ENCODE results near the gene HERC5.
"Not testable (repeated sequence)": the region's sequence is repeated elsewhere in the genome, so short reads cannot be mapped to it uniquely, and the experiment has no call there.

HERC5 gene

DNA sequence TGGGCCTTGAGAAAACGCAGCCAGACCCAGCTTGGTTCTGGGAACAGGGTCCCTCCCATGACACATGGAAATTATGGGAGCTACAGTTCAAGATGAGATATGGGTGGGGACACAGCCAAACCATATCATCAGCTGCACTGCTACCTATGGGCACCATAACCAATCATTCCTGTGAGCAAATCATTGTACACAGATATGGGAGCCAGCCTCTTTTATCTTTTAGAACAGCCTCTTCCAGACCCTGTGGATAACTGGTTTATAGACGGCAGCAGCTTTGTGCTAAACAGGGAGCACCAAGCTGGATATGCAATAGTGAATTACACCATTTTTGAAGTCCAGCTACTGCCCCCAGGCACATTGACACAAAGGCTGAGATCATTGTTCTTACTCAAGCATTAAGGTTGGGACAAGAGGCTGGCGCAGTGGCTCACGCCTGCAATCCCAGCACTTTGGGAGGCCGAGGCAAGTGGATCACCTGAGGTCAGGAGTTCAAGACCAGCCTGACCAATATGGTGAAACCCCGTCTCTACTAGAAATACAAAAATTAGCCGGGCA lies 8.6 kb upstream of the HERC5 start:
- DNase-seq (ENCODE audit: low read depth in 3 of 3): not testable (repeated sequence)

DNA sequence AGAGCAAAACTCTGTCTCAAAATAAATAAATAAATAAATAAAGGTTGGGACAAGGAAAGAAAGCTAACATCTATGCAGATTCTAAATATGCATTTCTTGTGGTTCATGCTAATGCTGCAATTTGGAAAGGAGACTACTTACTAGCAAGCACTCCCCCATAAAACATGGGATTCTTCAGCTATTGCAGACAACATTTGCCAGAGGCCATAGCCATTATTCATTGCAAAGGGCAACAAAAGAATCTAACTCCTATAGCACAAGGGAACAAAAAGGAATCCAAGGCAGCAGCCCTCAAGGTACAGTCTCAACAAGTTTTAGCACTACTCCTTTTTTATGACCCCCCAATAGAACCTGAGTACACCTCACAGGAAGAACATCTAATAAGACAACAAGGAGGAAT lies 8.0 kb upstream of the HERC5 start:
- DNase-seq (ENCODE audit: low read depth in 3 of 3): no peak

DNA sequence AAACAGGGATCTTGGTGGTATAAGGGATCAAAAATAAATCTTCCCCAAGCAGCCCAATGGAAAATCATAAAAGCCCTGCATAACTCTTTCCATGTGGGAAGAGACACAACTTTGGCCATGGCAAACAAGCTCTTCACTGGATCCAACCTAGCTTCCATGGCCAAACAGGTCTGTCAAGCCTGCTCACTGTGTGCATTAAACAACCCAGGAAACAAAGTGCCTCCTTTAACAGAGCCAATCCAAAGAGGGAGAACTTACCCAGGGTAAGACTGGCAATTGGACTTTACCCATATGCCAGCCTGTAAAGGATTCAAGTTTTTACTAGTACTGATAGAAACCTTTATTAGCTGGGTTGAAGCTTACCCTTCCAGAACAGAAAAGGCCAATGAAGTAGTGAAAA lies 7.6 kb upstream of the HERC5 start:
- DNase-seq (ENCODE audit: low read depth in 3 of 3): no peak

DNA sequence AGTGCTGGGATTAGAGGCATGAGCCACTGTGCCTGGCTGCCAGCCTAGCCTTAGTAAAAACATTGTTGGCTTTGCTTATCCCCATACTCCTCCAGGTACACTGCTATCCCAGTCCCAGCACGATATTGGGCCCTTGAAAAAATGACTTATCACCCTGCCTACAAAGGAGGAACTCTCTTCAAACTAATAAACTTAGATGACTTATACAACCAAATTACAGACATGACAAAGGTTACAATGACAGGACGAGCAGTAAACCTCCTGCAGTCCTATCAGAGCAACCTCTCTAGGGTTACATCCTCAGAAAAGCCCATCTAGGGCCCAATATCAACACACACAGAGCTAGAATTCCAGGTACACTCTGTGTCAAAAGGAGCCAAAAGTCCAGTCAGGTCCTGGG lies 5.7 kb upstream of the HERC5 start:
- no peak for DNase-seq (ENCODE audit: low read depth in 3 of 3)

DNA sequence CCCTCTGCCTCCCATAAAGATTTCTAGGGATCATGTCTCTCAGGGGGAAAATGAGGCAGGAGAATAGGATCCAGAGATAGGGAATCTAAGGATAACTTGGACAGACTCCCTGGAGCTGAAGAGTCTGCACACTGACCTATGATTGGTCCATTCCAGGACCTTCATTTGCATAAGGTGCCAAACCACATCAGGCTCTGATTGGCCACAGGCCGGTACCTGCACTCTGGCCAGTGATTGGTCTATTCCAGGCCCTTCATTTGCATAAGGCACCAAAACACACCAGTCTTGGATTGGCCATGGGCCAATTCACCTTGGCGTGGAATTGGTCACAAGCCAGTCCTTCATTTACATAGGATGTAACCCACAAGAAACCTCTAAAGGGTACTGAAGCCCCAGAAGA lies 4.0 kb upstream of the HERC5 start:
- no peak for DNase-seq (ENCODE audit: low read depth in 3 of 3)

DNA sequence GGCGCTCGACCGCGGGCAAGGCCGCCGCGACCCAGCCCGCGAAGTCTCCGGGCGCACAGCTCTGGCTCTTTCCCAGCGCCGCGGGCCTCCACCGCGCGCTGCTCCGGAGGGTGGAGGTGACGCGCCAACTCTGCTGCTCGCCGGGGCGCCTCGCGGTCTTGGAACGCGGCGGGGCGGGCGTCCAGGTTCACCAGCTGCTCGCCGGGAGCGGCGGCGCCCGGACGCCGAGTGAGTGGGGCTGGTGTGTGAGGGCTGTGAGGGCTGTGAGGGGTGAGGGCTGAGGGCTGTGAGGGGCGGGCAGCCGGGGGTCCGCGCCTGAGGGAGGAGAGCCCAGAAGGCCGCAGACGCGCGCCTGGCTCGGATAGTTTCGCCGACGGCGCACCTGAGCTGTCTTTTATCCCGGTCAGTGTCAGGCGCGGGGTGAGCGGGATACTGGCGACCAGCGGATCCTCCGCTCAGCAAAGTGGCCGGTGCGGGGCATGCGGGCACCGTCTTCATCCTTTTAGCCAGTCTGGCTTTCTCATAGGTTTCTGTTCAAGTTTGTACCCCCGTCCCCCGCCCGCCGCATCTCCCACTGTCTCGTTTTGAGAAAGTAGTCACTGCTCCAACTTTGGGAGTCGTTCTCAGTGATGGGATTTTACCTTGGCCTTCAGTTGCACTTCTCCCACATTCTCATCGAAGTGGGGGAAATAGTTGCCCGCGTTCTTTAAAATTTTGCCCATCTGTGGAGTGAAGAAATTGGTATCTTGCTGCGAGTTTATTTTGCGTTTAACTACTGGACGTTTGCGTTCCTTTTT lies 586 bp downstream of the HERC5 start:
- peak in 1 of 3 experiments; percentile 12 for DNase-seq (ENCODE audit: low read depth in 3 of 3)

DNA sequence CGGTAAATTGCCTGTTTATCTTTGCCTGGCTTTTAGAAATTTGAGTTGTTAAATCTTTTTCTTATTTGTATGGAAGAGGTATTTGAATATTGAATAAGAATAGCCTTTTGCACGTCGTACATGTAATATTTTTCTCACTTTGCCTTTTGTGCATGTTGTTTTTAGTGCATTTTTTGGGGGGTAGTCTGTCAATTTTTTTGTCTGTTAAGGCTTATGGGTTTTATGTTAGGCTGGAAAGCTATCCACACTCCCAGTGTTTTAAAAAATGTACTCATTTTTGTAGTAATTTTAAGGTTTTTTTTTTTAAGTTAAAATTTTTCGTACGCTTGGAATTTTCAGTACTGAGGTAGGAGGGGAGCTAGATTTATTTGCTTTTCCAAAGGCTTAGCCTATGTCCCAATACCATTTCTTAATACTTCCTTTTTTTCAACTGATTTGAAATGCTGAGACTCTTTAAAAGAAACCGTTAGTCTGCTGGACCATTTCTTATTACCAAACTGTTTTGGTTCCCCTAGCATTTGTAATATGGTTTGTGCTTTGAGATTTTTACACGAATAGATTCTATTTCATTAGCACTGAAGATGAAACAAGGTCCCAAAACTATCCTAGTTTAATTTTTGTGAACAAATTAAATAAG lies 1.3 kb downstream of the HERC5 start:
- no peak for DNase-seq (ENCODE audit: low read depth in 3 of 3)

DNA sequence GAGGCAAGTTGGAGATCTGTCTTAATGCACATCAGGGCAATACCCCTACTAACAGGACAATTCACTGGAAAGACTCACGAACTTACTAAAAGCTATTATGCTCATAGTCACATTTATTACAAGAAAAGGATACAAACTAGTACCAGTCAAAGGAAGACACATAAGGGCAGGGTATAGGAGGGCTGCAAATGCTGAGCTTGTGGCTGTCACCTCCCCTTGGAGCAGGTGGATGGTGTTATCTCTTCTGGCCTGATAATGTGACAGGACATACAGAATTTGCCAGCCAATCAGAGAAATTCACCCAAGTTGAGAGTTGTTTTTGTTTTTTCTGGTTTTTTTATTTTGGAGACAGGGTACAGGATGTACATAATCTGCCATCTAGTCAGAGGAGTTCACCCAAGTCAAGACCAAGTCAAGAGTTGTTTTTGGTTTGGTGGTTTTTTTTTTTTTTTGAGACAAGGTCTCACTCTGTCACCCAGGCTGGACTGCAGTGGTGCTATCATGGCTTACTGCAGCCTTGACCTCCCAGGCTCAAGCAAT lies 8.8 kb downstream of the HERC5 start:
- no peak for DNase-seq (ENCODE audit: low read depth in 3 of 3)

DNA sequence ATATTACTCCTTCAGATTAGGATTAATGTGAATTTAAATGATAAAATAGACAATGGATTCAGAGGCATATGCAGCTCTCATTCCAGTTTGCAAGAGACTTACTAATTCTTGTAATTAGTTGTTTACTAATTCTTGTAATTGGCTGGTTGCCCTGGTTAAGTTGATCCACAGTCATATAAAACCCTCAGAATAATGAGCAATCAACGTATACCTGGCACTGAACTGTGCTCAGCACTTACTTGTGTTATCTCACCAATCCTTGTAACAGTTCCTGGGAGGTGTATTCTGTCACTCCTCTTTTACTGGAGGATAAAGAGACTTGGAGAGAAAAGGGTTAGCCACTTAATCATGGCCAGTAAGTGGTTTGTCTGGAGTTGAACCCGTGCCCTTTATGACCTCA lies 10.5 kb downstream of the HERC5 start:
- no peak for DNase-seq (ENCODE audit: low read depth in 3 of 3)

DNA sequence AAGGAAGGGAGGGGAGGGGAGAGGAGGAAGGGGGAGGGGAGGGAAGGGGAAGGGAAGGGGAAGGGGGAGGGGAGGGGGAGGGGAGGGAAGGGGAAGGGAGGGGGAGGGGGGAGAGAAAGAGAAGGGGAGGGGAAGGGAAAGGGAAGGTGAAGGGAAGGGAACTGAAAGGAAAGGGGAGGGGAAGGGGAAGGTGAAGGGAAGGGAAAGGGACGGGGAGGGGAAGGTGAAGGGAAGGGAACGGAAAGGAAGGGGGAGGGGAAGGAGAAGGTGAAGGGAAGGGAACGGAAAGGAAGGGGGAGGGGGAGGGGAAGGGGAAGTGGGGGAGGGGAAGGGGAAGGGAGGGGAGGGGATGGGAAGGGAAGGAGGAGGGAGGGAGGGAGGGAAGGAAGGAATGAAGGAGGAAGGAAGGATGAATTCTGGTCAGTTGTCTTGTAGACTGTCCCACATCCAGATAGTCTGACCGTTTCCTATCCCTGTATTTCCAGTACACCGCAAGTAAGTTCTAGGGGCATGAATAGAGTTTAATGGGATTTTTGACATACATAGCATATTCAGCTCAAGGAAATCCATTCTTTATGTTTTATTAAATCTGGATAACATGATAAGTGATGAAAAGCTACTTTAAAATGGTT lies 20.4 kb downstream of the HERC5 start:
- no peak for DNase-seq (ENCODE audit: low read depth in 3 of 3)

DNA sequence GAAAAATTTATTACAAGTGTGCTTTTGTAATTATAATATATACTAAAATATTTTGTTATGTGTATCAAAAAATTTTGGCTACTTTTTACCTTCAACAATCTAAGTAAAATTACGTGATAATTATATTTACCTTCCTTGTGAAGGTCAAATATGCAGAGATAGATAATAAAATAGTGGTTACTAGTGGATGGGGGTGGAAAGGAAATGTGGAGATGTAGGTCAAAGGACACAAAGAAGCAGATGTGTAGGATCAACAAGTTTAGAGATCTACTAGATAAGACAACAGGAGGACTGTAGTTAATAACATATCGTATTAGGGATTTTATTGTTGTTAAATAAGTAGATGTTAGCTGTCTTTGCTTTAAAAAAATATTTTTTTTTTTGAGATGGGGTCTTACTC lies 21.3 kb downstream of the HERC5 start:
- no peak for DNase-seq (ENCODE audit: low read depth in 3 of 3)

DNA sequence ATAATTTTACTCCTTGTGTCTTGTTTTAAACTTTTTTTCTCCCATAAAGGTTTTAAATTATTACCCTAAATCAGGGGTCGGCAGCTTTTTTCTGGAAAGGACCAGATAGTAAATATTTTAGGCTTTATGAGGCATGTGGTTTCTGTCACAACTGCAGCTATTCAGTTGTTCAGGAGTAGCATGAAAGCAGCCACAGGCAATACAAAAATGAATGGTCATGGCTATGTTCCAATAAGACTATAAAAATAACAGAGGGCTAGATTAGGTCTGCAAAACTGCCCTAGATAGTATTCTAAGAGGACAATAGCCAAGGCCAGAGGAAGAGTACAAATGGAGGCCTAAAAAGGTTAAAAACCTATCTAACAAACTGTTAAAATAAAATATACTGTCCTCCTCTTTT lies 24.6 kb downstream of the HERC5 start:
- no peak for DNase-seq (ENCODE audit: low read depth in 3 of 3)

DNA sequence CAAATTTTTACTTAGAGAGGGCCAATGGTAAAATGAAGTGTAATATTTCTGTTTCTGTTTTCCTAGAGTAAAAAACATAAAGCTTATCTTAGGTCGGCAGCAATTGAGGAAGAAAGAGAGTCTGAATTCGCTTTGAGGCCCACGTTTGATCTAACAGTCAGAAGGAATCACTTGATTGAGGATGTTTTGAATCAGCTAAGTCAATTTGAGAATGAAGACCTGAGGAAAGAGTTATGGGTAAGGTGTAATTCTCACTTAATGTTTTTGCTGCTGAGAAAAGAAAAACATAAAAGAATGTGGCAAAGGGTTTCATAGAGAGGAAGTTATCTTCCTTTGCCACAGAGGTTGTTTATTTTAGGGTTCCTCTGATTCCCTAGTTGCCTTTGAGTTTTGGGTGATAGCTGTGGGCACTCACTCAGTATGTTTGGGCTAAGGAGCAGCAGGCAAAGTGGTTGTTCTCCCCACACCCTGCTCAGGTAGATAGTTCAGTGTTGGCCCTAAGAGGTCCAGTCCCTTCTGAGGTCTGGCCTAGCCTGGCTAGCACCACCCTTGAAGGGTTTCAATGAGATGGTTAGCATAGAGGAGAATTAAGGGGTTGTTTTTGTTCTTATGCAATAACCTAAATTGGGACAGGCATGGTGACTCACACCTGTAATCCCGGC lies 32.3 kb downstream of the HERC5 start:
- no peak for DNase-seq (ENCODE audit: low read depth in 3 of 3)

DNA sequence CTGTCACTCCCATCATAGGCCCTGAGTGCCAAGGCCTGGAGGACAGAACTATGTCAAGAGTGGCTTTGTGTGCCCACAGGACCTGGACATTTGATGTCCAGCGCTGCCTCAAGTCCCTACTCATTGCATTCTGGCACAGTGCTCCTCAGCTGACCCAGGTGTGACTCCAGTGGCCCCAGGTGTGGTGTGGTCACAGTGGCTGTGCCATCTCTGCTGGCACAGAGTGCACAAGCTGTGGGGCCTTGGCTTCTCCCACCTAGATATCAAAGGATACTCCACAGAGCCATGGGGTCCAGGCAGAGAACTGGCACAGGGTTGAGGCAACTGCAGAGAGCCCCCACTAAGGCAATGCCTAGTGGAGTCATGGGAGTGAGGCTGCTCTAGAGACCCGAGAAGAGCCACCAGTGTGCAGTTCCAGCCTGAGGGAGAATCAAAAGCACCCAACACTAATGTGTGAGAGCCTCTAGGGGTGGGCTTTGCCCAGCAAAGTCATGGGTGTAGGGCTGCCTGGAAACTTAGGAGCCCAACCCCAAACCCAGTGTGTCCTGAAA lies 41.0 kb downstream of the HERC5 start:
- no peak for DNase-seq (ENCODE audit: low read depth in 3 of 3)

DNA sequence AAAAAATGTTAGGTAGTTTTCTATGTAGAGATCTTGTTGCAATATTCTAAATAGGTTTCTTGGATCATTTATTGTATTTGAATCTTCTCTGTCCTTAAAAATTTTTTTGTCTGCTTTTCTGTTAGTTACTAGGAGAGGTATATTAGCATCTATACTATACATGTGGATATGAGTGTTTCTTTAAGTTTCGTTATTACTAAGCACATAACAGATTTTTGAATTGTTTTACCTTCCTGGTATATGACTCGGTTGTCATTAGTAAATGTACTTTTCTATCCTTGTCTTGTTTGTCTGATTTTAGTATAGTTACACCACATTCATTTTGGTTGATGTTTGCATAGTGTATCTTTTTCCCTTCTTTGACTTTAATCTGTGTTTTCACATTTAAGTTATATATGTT lies 46.4 kb downstream of the HERC5 start:
- no peak for DNase-seq (ENCODE audit: low read depth in 3 of 3)

DNA sequence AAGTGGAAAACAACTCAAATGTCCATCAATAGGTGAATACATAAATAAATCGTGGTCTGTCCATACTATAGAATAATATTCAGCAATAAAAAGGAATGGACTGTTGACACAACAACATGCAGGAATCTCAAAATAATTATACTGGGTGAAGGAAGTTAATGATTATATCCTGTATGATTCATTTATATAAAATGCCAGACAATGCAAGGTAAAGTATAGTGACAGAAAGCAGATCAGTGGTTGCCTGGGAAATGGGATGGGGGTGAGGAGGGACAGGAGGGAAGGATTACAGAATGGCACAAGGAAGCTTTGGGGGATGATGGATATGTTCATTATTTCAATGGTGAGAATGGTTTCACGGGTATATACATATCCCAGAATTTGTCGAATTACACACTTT lies 54.3 kb downstream of the HERC5 start:
- no peak for DNase-seq (ENCODE audit: low read depth in 3 of 3)

DNA sequence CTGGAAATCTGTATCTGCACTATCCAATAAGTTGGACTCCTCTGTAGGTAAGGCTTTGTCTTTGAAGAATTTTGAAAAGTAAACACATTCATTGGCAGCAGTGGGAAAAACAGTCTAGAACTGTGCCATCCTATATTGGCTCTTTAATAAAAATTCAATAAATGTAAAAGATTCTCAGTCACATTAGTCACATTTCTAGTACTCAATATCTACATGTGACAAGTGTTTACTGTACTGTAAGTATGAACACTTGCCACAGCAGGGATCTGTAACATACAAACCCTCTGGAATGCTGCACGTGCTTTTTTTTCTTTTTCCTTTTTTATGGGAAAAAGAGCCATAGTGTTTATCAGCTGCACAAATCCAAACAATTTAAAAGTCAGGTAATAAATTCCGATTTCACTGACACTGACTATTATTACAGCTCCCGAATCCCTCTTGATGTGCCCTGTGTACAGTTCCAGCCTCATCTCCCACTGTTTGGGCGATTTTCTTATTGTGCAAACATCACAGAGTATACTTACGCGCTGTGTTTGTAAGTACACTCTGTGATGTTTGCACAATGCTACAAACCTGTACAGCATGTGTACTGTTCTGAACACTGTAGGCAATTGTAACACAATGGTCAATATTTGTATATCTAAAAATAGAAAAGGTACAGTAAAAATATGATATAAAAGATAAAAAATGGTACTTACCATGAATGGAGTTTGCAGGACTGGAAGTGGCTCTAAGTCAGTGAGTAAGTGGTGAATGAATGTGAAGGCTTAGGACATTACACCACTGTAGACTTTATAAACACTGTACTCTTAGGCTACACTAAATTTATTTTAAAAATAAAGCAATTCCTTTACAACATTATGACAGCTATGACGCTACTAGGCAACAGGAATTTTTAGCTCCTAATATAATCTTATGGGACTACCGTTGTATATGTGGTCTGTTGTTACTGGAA lies 57.9 kb downstream of the HERC5 start:
- no peak for DNase-seq (ENCODE audit: low read depth in 3 of 3)

DNA sequence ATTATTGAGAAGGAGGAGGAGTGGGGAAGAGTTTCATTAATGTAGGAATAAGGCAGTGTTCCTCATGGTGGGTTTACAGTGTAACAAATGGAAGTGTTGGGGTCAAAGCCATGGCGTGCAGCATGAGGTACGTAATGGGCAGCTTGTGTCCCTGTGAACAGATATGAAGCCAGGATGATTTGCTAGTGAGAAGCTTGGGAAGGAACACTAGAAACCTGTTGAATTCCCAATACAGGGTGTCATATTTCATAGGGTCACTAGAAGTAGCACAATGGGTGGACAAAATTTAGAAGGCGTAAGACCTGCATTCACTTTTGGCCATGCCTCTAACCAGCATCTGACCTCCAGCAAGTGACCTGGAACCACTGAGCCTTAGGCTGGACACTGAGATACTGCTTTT lies 59.8 kb downstream of the HERC5 start:
- no peak for DNase-seq (ENCODE audit: low read depth in 3 of 3)

DNA sequence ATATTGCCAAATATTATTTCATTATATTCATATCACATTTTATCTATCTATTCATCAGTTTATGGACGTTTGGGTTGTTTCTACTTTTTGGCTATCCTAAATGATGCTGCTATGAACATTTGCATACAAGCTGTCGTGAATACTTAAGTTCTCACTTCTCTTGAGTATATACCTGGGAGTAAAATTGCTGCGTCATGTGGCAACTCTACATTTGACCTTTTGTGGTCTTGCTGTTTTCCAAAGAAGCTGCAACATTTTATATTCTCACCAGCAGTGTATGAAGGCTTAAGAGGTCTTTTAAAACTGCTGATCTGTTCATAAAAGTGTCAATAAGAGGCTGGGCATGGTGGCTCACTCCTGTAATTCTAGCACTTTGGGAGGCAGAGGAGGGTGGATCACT lies 60.9 kb downstream of the HERC5 start:
- no peak for DNase-seq (ENCODE audit: low read depth in 3 of 3)

DNA sequence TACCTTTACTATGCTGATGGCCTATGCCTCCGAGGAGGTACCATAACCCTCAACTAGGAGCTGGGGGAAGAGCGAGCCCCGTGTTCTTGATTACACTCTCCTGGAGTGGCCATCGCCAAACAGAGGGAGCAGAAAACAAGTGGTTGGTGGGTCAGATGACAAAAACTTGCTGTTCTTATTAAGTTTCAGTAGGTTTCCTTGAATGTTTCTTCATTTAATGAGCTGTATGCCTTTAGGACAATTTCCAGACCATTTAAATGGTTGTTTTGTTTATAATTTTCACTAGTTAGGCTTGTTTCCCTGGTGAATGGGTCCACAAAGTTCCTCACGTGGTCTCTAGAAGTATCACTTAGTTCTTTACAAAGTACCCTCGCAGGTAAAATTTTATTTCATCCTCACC lies 62.0 kb downstream of the HERC5 start:
- no peak for DNase-seq (ENCODE audit: low read depth in 3 of 3)

All from stimulated activated CD4-positive, alpha-beta T cell treated with anti-CD3 and anti-CD28 coated beads, TNF-alpha, amount 100 ng/mL, for 4 hours (primary cell).